Left ventricle myocardium inferior (tissue), 1 donor: Measurements from ENCODE around the gene TXNDC11. TPM values are rescaled to one million over a fixed set of nuclear protein-coding genes. Genes with fewer than 3 reads are reported as not detected.
A peak's percentile ranks its signal among the peaks of the same experiment; 100 is the strongest.

Source experiments
- DNase-seq: peaks from one replicate; pipeline ENCODE4 v3.0.0-alpha.2; 2020
- H3K27ac ChIP-seq: fragments of 200-600 bp; replicated peaks from 2 replicates; pipeline ENCODE4 v1.8.0; 2021
- H3K27me3 ChIP-seq: fragments of 200-600 bp; 2 replicates; pipeline ENCODE4 v1.8.0; 2021; ENCODE audit warnings: low read depth
- H3K36me3 ChIP-seq: fragments of 200-600 bp; 2 replicates; pipeline ENCODE4 v1.8.0; 2021
- H3K4me1 ChIP-seq: fragments of 200-600 bp; 2 replicates; pipeline ENCODE4 v1.8.0; 2021
- H3K4me3 ChIP-seq: fragments of 200-600 bp; 2 replicates; pipeline ENCODE4 v1.8.0; 2021; ENCODE audit warnings: mild to moderate bottlenecking, moderate library complexity
- H3K9me3 ChIP-seq: fragments of 200-600 bp; replicated peaks from 2 replicates; pipeline ENCODE4 v1.8.0; 2021
- CTCF ChIP-seq: fragments of 200-600 bp; IDR thresholded peaks from 2 replicates; pipeline ENCODE4 v1.8.0; 2021; ENCODE audit warnings: antibody characterized with exemption, mild to moderate bottlenecking, borderline replicate concordance
- intact Hi-C: fragments of 100-400 bp; cut with micrococcal nuclease; formaldehyde crosslinking; loops from one replicate; pipeline ENCODE4 v1.11.0; 2022
- total RNA-seq: library from RNA; stranded (reverse); fragmentation: NEBNext Ultra II Directional; extraction: Animal tissue kit (Norgen Biotek cat#: 25700); gene quantifications from one replicate; pipeline ENCODE4 v1.2.1, GENCODE V29; 2021
- donor health status: DM: no; HTN: yes; CAD: no; lungs with severe emphysema.

Gene TXNDC11
- total RNA-seq, 1 donor from 2014 or later, result 23.9 TPM

- H3K4me3 ChIP-seq, result peak overlapping the region; percentile 48
- peak overlapping the region; percentile 92 for H3K27ac ChIP-seq
- no peak for DNase-seq
- intact Hi-C loops, result no loop called here
- H3K4me1 ChIP-seq, result peaks cover 60% of the 10 kb centered on the region
- TF ChIP-seq CTCF, result no peak
- H3K36me3 ChIP-seq, result peaks cover 11% of the 10 kb centered on the region
- no peaks in the 10 kb centered on the region for H3K9me3 ChIP-seq
- no peaks in the 10 kb centered on the region for H3K27me3 ChIP-seq
Observed at GRCh38 chr16:11784038-11784369, 41.3 kb upstream of the TXNDC11 start.

GRCh38 chr16:11783319-11784037 is 40.8 kb upstream of the TXNDC11 start:
- intact Hi-C loops, result no loop called here
- Histone ChIP-seq H3K4me3 (peak overlapping the region; percentile 48), H3K27ac (peak overlapping the region; percentile 92), H3K4me1 (peaks cover 57% of the 10 kb centered on the region), H3K27me3 (no peaks in the 10 kb centered on the region), H3K36me3 (peaks cover 17% of the 10 kb centered on the region), H3K9me3 (no peaks in the 10 kb centered on the region)
- TF ChIP-seq CTCF, result no peak
- DNase-seq, result no peak

GRCh38 chr16:11781773-11782172 is 39.1 kb upstream of the TXNDC11 start:
- H3K4me1 ChIP-seq, result peaks cover 49% of the 10 kb centered on the region
- no peak for DNase-seq
- peaks cover 34% of the 10 kb centered on the region for H3K36me3 ChIP-seq
- H3K9me3 ChIP-seq, result no peaks in the 10 kb centered on the region
- peak overlapping the region; percentile 48 for H3K4me3 ChIP-seq
- no peak for TF ChIP-seq CTCF
- intact Hi-C loops, result no loop called here
- peak overlapping the region; percentile 92 for H3K27ac ChIP-seq
- H3K27me3 ChIP-seq, result no peaks in the 10 kb centered on the region

GRCh38 chr16:11780991-11781680 is 38.5 kb upstream of the TXNDC11 start:
- no peak overlapping the region for H3K4me3 ChIP-seq
- H3K4me1 ChIP-seq, result peaks cover 49% of the 10 kb centered on the region
- H3K36me3 ChIP-seq, result peaks cover 40% of the 10 kb centered on the region
- no peak for TF ChIP-seq CTCF
- H3K9me3 ChIP-seq, result no peaks in the 10 kb centered on the region
- H3K27ac ChIP-seq, result peak overlapping the region; percentile 92
- H3K27me3 ChIP-seq, result no peaks in the 10 kb centered on the region
- no peak for DNase-seq
- intact Hi-C loops, result no loop called here

- no peak overlapping the region for H3K4me3 ChIP-seq
- H3K27me3 ChIP-seq, result no peaks in the 10 kb centered on the region
- peaks cover 37% of the 10 kb centered on the region for H3K4me1 ChIP-seq
- intact Hi-C loops, result no loop called here
- no peaks in the 10 kb centered on the region for H3K9me3 ChIP-seq
- no peak for DNase-seq
- no peak for TF ChIP-seq CTCF
- H3K36me3 ChIP-seq, result peaks cover 61% of the 10 kb centered on the region
- H3K27ac ChIP-seq, result no peak overlapping the region
Observed at GRCh38 chr16:11779074-11779473, 36.4 kb upstream of the TXNDC11 start.
